ENCODE results near the gene MGAT4C.

Gene MGAT4C

DNA sequence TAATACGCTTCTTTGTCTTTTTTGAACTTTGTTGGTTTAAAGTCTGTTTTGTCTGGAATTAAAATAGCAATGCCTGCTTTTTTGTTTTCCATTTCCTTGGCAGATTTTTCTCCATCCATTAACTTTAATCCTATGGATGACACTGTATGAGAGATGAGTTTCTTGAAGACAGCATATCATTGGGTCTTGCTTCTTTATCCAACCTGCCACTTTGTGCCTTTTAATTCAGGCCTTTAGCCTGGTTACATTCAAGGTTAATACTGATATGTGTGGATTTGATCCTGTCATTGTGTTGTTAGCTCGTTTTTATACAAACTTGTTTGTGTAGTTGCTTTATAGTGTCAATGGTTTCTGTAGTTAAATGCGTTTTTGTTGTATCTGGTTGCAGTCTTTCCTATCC lies 214.1 kb downstream of the MGAT4C start:
- H4K8ac ChIP-seq (ENCODE audit: low read length), result no peak overlapping the region
- no peak overlapping the region for H3K4ac ChIP-seq (ENCODE audit: low read depth in 1 of 2, low read length in 2 of 2)
- H3K27ac ChIP-seq (ENCODE audit: low read length, poor library complexity, severe bottlenecking), result no peak overlapping the region
- no peak overlapping the region for H3K14ac ChIP-seq (ENCODE audit: low read length in 2 of 2)
- no peak overlapping the region for H2AFZ ChIP-seq (ENCODE audit: low read depth, low read length)
- peaks cover 0 to 13% of the 10 kb centered on the region in 2 experiments for H3K36me3 ChIP-seq (ENCODE audit: control insufficient read depth in 1 of 2, insufficient read depth in 2 of 2, low read depth in 1 of 2, low read length in 2 of 2)
- H2BK120ac ChIP-seq (ENCODE audit: low read depth, low read length), result no peak overlapping the region
- no peak overlapping the region for H2BK5ac ChIP-seq (ENCODE audit: low read depth, low read length, poor library complexity, severe bottlenecking)
- H3K23ac ChIP-seq (ENCODE audit: low read length in 2 of 2), result no peak overlapping the region
- no peak overlapping the region for H3K4me3 ChIP-seq (ENCODE audit: insufficient read depth in 1 of 2, low read depth in 1 of 2, low read length in 2 of 2)
- H3K4me1 ChIP-seq (ENCODE audit: control insufficient read depth, insufficient read depth, low read depth, low read length), result no peaks in the 10 kb centered on the region
- no peak overlapping the region for H3K4me2 ChIP-seq (ENCODE audit: low read length, poor library complexity, severe bottlenecking)
- H3K9ac ChIP-seq (ENCODE audit: low read length), result no peak overlapping the region
- no peak overlapping the region for H2AK5ac ChIP-seq (ENCODE audit: low read length, severe bottlenecking)
- no peak overlapping the region for H4K91ac ChIP-seq (ENCODE audit: low read length)
- H2BK12ac ChIP-seq (ENCODE audit: low read length in 2 of 2), result no peak overlapping the region
- peaks cover 49% of the 10 kb centered on the region for H3K9me3 ChIP-seq (ENCODE audit: control insufficient read depth, low read length)
- no peak for DNase-seq
- 38% methylated on average over 1 of the region's 3 CpGs for WGBS
- H2BK15ac ChIP-seq (ENCODE audit: low read depth, poor library complexity, severe bottlenecking), result no peak overlapping the region
- no peaks in the 10 kb centered on the region for H3K79me1 ChIP-seq (replicated peaks; ENCODE audit: low read length, poor library complexity, severe bottlenecking)
- no peak overlapping the region for H3K18ac ChIP-seq (ENCODE audit: low read depth in 1 of 2, low read length in 2 of 2)
- H3K27me3 ChIP-seq (ENCODE audit: control insufficient read depth in 1 of 2, insufficient read depth in 1 of 2, low read length in 2 of 2), result no peaks in the 10 kb centered on the region

DNA sequence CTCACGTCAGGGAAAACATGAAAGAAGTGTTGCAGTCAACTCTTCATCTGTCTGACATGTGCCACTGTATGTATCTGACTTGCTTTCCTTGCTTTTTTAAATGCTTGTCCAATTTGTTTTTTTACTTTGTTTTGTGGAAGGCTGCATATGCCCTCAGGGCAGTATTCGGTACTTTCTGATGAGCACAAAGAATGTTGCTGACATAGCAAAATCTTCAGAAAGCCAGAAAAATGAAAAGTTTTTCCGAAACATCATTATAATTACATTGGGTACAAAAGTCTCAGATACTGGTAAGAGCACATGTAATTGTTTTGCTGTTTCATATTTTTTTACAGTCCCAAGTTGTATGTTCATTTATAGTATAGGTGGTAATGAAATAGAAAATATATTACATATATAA lies 237.8 kb downstream of the MGAT4C start:
- no peaks in the 10 kb centered on the region for H3K27me3 ChIP-seq (ENCODE audit: control insufficient read depth in 1 of 2, insufficient read depth in 1 of 2, low read length in 2 of 2)
- 73% methylated on average over 2 of the region's 3 CpGs for WGBS
- no peak overlapping the region for H4K91ac ChIP-seq (ENCODE audit: low read length)
- H2BK120ac ChIP-seq (ENCODE audit: low read depth, low read length), result no peak overlapping the region
- H3K4me2 ChIP-seq (ENCODE audit: low read length, poor library complexity, severe bottlenecking), result no peak overlapping the region
- no peaks in the 10 kb centered on the region for H3K36me3 ChIP-seq (ENCODE audit: control insufficient read depth in 1 of 2, insufficient read depth in 2 of 2, low read depth in 1 of 2, low read length in 2 of 2)
- H3K4me1 ChIP-seq (ENCODE audit: control insufficient read depth, insufficient read depth, low read depth, low read length), result no peaks in the 10 kb centered on the region
- no peak overlapping the region for H2BK12ac ChIP-seq (ENCODE audit: low read length in 2 of 2)
- no peak overlapping the region for H3K9ac ChIP-seq (ENCODE audit: low read length)
- no peaks in the 10 kb centered on the region for H3K9me3 ChIP-seq (ENCODE audit: control insufficient read depth, low read length)
- H3K27ac ChIP-seq (ENCODE audit: low read length, poor library complexity, severe bottlenecking), result no peak overlapping the region
- DNase-seq, result no peak
- H2BK15ac ChIP-seq (ENCODE audit: low read depth, poor library complexity, severe bottlenecking), result no peak overlapping the region
- H2AFZ ChIP-seq (ENCODE audit: low read depth, low read length), result no peak overlapping the region
- no peak overlapping the region for H4K8ac ChIP-seq (ENCODE audit: low read length)
- H3K23ac ChIP-seq (ENCODE audit: low read length in 2 of 2), result no peak overlapping the region
- no peak overlapping the region for H3K18ac ChIP-seq (ENCODE audit: low read depth in 1 of 2, low read length in 2 of 2)
- no peak overlapping the region for H2BK5ac ChIP-seq (ENCODE audit: low read depth, low read length, poor library complexity, severe bottlenecking)
- H3K4me3 ChIP-seq (ENCODE audit: insufficient read depth in 1 of 2, low read depth in 1 of 2, low read length in 2 of 2), result no peak overlapping the region
- H3K4ac ChIP-seq (ENCODE audit: low read depth in 1 of 2, low read length in 2 of 2), result no peak overlapping the region
- H3K14ac ChIP-seq (ENCODE audit: low read length in 2 of 2), result no peak overlapping the region
- H2AK5ac ChIP-seq (ENCODE audit: low read length, severe bottlenecking), result no peak overlapping the region
- H3K79me1 ChIP-seq (replicated peaks; ENCODE audit: low read length, poor library complexity, severe bottlenecking), result no peaks in the 10 kb centered on the region

DNA sequence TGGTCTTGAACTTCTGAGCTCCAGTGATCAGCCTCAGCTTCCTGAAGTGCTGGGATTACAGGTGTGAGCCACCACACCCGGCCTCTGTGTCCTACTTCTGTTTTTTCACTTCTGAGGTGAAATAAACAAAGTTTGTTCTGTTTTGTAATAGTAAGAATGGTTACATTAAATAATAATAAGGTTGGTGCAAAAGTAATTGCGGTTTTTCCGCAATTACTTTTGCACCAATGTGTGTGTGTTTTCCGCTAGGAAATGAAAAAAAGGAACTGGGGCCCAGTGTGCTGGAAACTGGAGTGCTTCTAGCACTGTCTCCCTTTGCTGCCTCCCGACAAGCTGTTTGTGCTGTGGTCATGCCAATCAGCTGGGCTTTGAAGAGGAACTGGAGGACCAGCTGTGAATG lies 241.2 kb downstream of the MGAT4C start:
- Histone ChIP-seq H2AFZ (ENCODE audit: low read depth, low read length) (no peak overlapping the region), H3K27me3 (ENCODE audit: control insufficient read depth in 1 of 2, insufficient read depth in 1 of 2, low read length in 2 of 2) (no peaks in the 10 kb centered on the region), H2BK15ac (ENCODE audit: low read depth, poor library complexity, severe bottlenecking) (no peak overlapping the region), H2BK120ac (ENCODE audit: low read depth, low read length) (no peak overlapping the region), H4K91ac (ENCODE audit: low read length) (no peak overlapping the region), H3K4me3 (ENCODE audit: insufficient read depth in 1 of 2, low read depth in 1 of 2, low read length in 2 of 2) (no peak overlapping the region), H3K4me1 (ENCODE audit: control insufficient read depth, insufficient read depth, low read depth, low read length) (no peaks in the 10 kb centered on the region), H2BK5ac (ENCODE audit: low read depth, low read length, poor library complexity, severe bottlenecking) (no peak overlapping the region), H2AK5ac (ENCODE audit: low read length, severe bottlenecking) (no peak overlapping the region), H3K36me3 (ENCODE audit: control insufficient read depth in 1 of 2, insufficient read depth in 2 of 2, low read depth in 1 of 2, low read length in 2 of 2) (no peaks in the 10 kb centered on the region), H3K14ac (ENCODE audit: low read length in 2 of 2) (no peak overlapping the region), H2BK12ac (ENCODE audit: low read length in 2 of 2) (no peak overlapping the region), H3K9ac (ENCODE audit: low read length) (no peak overlapping the region), H3K4me2 (ENCODE audit: low read length, poor library complexity, severe bottlenecking) (no peak overlapping the region), H3K9me3 (ENCODE audit: control insufficient read depth, low read length) (no peaks in the 10 kb centered on the region), H3K23ac (ENCODE audit: low read length in 2 of 2) (no peak overlapping the region), H3K27ac (ENCODE audit: low read length, poor library complexity, severe bottlenecking) (no peak overlapping the region), H3K18ac (ENCODE audit: low read depth in 1 of 2, low read length in 2 of 2) (no peak overlapping the region), H3K4ac (ENCODE audit: low read depth in 1 of 2, low read length in 2 of 2) (no peak overlapping the region), H4K8ac (ENCODE audit: low read length) (no peak overlapping the region), H3K79me1 (replicated peaks; ENCODE audit: low read length, poor library complexity, severe bottlenecking) (no peaks in the 10 kb centered on the region)
- no peak for DNase-seq
- 98% methylated on average over 5 of the region's 5 CpGs for WGBS

DNA sequence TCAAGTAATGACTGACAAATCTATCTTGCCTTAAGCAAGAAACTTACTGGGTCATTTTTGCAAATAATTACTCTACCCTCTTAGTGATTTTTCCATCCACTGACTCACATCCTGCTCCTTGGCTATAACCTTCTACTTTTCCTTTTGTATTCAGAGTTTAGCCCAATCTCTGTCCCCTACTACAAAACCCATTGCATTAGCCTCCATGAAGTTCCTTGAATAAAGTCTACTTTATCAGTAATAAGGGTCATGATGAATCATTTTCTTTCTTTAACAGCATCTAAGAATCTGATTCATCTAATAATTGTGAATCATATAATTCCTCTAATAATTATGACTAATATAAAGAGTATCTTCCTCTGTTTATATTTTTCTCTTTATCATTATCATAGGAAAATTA lies 249.5 kb downstream of the MGAT4C start:
- Histone ChIP-seq H3K27ac (ENCODE audit: low read length, poor library complexity, severe bottlenecking) (no peak overlapping the region), H3K4ac (ENCODE audit: low read depth in 1 of 2, low read length in 2 of 2) (no peak overlapping the region), H3K9me3 (ENCODE audit: control insufficient read depth, low read length) (no peaks in the 10 kb centered on the region), H3K4me2 (ENCODE audit: low read length, poor library complexity, severe bottlenecking) (no peak overlapping the region), H3K18ac (ENCODE audit: low read depth in 1 of 2, low read length in 2 of 2) (no peak overlapping the region), H3K4me1 (ENCODE audit: control insufficient read depth, insufficient read depth, low read depth, low read length) (no peaks in the 10 kb centered on the region), H2BK5ac (ENCODE audit: low read depth, low read length, poor library complexity, severe bottlenecking) (no peak overlapping the region), H2AK5ac (ENCODE audit: low read length, severe bottlenecking) (no peak overlapping the region), H3K4me3 (ENCODE audit: insufficient read depth in 1 of 2, low read depth in 1 of 2, low read length in 2 of 2) (no peak overlapping the region), H3K79me1 (replicated peaks; ENCODE audit: low read length, poor library complexity, severe bottlenecking) (no peaks in the 10 kb centered on the region), H3K36me3 (ENCODE audit: control insufficient read depth in 1 of 2, insufficient read depth in 2 of 2, low read depth in 1 of 2, low read length in 2 of 2) (no peaks in the 10 kb centered on the region), H2BK12ac (ENCODE audit: low read length in 2 of 2) (no peak overlapping the region), H2BK15ac (ENCODE audit: low read depth, poor library complexity, severe bottlenecking) (no peak overlapping the region), H4K91ac (ENCODE audit: low read length) (no peak overlapping the region), H2AFZ (ENCODE audit: low read depth, low read length) (no peak overlapping the region), H3K27me3 (ENCODE audit: control insufficient read depth in 1 of 2, insufficient read depth in 1 of 2, low read length in 2 of 2) (no peaks in the 10 kb centered on the region), H3K14ac (ENCODE audit: low read length in 2 of 2) (no peak overlapping the region), H3K23ac (ENCODE audit: low read length in 2 of 2) (no peak overlapping the region), H2BK120ac (ENCODE audit: low read depth, low read length) (no peak overlapping the region), H4K8ac (ENCODE audit: low read length) (no peak overlapping the region), H3K9ac (ENCODE audit: low read length) (no peak overlapping the region)
- no peak for DNase-seq
